GM13977 (cell line): ENCODE measurements around the gene CELF6.

Experiments used
- DNase-seq: peaks from one replicate; pipeline ENCODE4 v3.0.0; 2012; ENCODE audit warnings: low spot score
- in situ Hi-C: fragments of 300-500 bp; cut with MboI; formaldehyde crosslinking; loops from one replicate; pipeline ENCODE4 v1.12.0; 2022; ENCODE audit warnings: low sequenced_read_pairs, low pct_unique_long_range_greater_than_20kb, mixed read lengths, inconsistent platforms; ENCODE audit not compliant: unreplicated experiment
- TF ChIP-seq, protein P1 (sequence below): IDR thresholded peaks from 2 replicates; pipeline ENCODE4 v1.5.1; 2012; ENCODE audit warnings: mild to moderate bottlenecking, control low read depth; ENCODE audit not compliant: insufficient read depth; ENCODE audit errors: extremely low read depth, missing control alignments

The CELF6 gene

DNA sequence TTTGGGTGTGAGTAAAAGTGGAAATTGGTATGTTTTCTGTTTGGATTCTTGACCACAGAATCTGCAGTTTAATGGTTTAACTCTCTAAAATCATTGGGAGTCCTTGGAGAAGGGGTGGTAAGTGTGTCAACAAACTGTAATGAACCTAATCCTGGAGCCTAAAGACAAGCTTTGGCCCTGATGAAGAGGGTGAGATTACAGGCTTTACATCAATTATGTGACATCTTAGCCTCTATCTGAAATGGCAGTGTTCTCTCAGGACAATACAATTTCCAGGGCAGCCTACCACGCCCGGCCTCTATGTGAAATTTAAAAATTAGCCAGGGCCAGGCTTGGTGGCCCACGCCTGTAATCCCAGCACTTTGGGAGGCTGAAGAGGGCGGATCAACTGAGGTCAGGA, 84.7 kb downstream of the CELF6 start:
- DNase-seq, result no peak
- TF ChIP-seq, protein P1, sequence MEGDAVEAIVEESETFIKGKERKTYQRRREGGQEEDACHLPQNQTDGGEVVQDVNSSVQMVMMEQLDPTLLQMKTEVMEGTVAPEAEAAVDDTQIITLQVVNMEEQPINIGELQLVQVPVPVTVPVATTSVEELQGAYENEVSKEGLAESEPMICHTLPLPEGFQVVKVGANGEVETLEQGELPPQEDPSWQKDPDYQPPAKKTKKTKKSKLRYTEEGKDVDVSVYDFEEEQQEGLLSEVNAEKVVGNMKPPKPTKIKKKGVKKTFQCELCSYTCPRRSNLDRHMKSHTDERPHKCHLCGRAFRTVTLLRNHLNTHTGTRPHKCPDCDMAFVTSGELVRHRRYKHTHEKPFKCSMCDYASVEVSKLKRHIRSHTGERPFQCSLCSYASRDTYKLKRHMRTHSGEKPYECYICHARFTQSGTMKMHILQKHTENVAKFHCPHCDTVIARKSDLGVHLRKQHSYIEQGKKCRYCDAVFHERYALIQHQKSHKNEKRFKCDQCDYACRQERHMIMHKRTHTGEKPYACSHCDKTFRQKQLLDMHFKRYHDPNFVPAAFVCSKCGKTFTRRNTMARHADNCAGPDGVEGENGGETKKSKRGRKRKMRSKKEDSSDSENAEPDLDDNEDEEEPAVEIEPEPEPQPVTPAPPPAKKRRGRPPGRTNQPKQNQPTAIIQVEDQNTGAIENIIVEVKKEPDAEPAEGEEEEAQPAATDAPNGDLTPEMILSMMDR, result no peak
- in situ Hi-C loops, result no loop called here
